NCI-H2196 treated with DMSO at 0.1 percent for 48 hours (cell line): Measurements from ENCODE around the gene MAP3K14.

ENCODE experiments used
- DNase-seq: peaks from one replicate; lab custom pipeline; 2025; ENCODE audit not compliant: unreplicated experiment; lab: John Stamatoyannopoulos, UW

The MAP3K14 gene

DNA sequence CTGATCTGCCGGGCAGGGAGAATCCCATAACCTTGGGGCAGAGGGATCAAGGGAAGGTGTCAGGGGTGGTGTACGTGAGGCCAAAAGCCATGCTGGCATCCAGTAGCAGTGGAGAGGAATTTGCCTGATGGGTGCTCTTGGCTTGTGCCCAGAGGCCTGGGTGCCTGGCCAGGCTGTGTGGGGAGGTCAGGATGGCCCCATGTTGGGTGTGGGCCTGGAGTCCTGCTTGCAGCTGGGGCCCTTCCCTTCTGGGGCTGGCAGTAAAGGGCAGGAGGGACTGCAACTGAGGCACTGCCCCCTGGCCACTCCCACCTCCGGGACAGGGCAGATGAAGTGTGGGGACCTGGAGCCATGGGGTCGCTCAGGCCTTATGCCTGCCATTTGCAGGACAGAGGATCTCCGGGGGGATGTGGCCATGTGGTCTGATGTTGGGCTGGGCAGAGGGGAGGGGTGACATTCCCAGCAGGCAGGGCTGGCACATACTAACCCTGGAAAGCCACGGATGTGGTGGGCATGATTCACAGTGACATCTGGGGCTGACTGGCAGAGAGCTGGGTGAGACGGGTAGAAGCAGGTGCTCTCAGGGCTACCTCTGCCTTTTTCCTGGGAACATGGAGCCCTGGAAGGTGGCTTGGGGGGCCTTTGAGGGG is 91.6 kb downstream of the MAP3K14 start:
- no peak for DNase-seq

DNA sequence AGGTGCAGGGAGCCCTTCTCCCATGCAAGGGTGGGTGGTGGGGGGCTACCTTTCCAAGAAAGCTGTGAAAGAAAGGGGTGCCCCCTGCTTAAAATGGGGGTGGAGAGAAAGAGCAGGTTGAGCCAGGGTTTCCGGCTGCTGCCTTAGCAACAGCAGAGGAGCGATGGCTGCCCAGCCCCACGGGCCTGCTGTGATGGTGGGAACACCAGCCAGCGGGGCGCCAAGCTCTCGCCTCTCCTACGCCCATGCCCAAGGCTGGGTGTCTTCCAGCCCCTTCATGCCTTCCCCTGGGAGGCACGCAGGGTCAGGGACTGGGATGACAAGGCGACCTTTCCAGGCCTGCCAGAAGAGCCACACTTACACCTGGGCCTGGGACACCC is 92.2 kb downstream of the MAP3K14 start:
- DNase-seq = no peak

DNA sequence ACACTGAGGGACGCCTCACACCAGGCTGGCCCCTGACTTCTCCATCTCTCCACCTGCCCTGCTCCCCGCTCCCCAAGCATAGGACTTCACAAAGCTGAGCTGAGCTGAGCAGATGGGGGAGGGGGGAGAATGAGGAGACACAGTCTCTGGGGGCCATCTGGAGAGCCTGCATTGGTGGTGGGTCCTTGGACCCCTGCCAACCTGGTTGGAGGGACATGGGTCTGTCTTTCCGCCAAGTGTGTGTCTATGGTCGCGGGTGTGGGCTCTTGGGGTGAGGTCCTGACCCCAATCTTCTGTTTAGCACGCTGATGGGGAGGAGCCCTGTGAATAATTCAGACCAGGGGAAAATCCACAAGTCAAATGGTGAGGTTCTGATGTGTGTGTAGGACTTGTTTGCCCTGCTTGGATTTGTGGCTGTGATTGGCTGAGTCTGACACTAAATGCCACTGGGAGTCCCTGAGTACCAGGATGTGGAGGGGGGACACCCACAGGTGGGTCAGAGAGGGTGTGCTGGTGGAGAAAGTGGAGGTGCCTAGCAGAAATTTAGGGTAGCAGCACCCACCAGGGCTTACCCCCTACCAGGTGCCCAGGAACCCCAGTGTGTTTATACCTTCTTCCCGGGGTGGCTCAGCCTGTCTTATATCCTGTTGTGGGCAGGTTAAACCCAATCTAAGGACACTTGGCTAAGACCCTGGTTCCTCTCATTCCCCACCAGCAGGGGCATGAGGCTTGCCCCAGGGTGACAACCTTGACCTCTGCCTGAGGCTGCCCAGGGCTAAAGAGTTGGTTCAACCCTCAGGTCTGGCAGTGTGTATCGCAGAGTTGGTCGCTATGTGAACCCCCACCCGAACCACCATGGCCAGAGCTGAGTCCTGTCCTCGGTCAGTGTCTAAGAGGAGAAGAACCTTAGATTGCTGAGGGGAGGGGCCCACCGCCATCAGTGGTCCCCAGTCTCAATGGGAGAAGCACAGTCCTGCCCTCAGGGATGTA is 93.0 kb downstream of the MAP3K14 start:
- no peak for DNase-seq

DNA sequence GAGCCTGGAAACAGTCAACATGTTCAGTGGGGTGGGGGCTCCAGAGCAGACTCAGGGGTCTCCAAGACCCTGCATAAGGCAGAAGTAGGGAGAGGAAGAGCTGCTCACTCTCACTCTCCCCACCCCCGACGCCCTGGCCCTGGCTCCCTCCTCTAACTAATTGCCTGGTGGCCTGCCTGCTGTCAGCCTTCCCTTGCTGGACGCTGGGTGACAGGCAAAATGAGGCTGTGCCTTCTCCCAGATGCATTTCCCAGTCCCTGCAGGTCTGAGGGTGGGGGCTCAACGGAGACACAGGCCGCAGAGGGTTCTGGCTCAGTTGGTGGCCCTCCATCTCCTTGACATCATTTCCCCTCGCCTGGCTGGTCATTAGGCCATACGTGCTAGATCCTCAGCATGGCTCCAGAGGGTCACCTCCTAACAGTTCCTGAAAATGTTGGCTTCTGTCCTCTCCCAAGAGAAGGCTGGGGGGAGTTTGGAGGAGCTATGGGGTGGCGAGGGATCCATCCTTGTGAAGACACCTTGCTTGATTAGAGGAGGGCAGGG is 93.8 kb downstream of the MAP3K14 start:
- DNase-seq = no peak

DNA sequence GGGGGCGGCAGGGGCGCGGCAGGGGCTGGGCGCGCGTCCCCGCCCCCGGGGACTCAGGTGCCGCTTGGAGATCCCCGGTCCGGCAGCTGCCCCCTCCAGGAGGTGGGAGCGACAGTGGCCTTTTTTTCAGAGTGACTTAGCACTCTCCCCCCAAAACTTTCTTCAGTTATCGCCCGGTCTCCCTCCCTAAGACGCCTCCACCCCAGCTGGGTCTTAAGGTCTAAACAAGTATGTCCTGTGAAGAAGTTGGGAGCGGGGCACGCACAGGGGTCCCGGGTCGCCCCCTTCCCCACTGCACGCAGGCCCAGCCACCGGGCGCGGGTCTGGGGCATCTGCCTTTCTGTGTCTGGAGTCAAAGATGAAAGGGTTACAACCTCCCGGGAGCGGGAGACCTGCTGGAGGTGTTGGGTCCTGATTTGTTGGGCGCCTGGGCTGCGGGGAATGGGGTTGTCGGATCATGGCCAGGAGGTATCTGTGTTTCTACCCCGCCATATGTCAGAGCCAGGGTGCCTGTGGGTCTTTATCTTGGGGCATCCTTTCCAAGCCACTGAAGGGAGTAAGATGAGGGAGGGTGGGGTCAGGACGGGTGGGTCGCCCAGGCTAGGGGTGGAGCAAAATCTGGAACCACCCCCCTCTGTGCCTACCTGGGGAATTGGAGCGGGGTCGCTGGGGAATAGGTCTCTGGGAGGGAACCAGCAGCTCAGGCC is 94.4 kb downstream of the MAP3K14 start:
- DNase-seq = no peak

DNA sequence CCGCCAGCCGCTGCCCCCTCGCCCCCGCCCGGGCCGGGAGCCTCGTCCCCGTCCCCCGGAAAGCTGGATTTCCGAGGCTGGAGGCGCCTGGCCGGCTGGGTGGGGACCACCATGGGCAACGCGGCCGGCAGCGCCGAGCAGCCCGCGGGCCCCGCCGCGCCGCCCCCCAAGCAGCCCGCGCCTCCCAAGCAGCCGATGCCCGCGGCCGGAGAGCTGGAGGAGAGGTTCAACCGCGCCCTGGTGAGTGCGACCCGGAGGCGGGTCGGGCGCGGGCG is 94.9 kb downstream of the MAP3K14 start:
- DNase-seq = no peak

DNA sequence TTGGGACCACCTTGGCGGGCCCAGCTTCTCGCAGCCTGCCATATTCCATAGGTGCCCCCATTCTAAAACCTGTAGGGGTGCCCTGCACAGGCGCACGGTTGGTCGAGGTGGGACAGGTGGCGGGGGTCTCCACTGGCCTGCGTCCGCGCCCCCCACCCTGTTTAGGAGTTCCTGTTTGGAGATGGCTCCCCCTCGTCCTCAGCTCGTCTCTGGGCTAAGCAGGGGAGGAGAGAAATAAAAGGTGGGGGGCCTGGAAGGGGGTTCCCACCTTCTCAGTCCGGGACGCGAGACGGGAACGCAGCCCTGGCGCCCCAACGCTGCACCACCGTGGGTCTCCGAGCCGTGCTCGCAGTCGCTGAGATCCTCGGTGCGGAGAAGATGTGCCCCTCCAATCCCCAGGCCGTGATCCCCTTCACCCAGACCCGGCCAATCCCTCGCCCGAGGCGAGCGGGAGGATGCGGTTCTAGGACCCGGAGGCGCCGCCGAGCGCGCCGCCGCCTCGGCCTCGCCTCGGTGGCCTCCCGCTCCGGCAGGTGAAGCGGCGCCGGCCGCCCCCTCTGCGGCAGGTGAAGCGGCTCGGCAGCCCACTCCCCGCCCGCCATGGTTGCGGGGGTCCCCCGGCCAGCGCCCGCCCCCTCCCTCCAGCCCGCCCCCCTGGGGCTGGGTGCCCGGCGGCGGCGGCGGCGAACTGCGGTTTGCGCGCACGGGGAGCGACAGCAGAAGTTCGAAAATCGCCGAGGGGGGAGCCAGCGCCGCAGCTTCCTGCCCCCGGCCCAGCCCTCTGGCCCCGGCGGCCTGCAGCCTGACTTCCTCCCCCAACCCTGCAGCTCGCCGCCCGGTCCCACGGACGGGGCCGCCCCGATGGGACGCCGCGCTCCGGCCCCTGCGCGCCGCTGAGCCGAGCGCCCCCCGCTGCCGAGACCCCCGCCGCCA is 95.5 kb downstream of the MAP3K14 start, which contains the start of gene FMNL1:
FMNL1 (plus strand) TSS at position 805 of the 933 bp plus-strand sequence. CDS start 240 bp downstream, outside the sequence.
- no peak for DNase-seq

DNA sequence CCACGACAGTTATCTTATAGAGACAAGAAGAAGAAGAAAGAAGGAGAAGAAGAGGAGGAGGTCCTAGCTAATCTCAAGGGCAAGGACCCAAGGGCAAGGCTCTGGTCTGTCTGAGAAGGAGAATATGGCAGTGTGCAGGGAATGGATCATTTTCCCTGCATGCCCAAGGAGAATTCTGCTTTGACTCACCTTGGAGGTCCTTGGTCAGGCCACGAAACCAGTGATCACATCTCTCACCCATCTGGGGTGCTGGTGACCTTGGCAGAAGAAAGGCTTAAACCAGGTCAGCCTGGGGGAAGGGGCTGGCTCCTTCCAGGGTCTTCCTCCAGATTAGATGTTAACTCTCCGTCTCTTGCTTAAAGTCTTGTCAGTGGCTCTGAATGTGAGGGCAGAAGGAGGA is 96.7 kb downstream of the MAP3K14 start:
- no peak for DNase-seq

DNA sequence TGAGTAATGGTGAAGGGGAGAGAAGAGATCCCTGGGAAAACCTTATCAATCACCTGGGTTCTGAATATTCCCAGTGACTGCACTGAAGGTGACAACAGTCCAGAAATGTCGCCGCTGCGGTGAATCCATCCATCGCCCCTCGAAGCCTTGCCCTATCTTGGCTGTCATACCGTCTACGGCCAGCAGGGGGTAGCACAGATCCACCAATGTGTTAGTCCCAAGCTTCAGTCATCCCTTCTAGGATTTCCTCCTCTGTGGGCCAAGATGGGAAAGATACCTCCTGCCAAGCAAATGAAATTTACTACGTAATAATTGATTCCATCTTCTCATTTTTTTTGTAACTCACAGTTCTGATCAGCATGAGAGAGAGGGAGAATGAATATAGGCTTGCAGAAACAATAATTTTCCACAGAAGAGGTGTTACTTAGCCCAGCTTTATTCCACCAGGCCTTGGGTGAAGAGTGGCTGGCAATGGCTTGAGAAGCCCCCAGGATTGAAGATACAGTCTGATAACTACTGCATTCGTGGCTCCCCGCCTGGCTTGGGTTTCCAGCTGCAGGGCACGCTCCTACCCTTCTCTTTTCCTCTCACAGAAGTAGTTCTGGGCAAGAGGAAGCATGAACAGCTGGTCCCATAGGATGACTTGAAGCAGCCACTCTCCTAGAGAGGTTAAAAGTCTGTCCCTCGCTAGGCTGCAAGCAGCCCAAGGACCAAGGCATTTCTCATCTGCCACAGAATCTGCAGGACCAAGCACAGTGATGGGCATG is 97.7 kb downstream of the MAP3K14 start:
- peak; percentile 43 for DNase-seq
